Measurements from ENCODE around the gene VAMP2. TPM values are rescaled to one million over a fixed set of nuclear protein-coding genes. Genes with fewer than 3 reads are reported as not detected.

VAMP2 gene
- total RNA-seq, 4 donors from 2014 or later: 14.6 to 39.8 (median 33.4) TPM

DNA sequence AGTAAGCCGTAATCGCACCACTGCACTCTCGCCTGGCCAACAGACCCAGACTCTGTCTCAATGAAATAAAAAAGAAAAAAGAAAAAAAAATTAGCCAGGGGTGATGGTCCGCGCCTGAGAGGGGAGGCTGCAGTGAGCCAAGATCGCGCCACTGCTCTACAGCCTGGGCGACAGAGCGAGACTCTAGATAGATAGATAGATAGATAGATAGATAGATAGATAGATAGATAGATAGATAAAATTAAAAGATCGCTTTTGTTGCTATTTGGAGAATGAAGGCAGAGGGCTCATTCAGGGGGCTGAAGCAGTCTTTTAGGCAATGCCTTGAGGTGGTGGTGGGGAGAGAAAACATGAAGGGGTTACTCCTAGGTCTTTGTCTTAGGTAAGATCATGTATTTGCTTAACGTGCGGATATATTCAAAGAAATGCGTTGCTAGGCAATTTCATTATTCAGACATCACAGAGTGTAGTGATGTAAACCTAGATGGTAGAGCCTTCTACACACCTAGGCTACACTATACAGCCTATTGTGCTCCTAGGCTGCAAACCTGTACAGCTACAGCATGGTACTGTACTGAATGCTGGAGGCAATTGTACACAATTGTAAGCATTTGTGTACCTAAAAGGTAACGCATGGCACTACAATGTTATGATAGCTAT, 34.5 kb downstream of the VAMP2 start:
- no peak overlapping the region for H3K27ac ChIP-seq
- H3K27me3 ChIP-seq: peaks cover 56% of the 10 kb centered on the region
- no peak for TF ChIP-seq EP300 (IDR thresholded peaks at IDR 0.05)
- no peak for TF ChIP-seq CTCF (IDR thresholded peaks at IDR 0.05)
- TF ChIP-seq POLR2A (IDR thresholded peaks at IDR 0.05): no peak
- TF ChIP-seq POLR2AphosphoS5 (IDR thresholded peaks at IDR 0.05): no peak
- H3K9me3 ChIP-seq: no peaks in the 10 kb centered on the region
- no peaks in the 10 kb centered on the region for H3K36me3 ChIP-seq
- WGBS, 2 donors (ENCODE audit: low coverage in 1 of 2): 79 to 80% methylated on average over 5 to 13 of the region's 14 CpGs
- H3K4me1 ChIP-seq: peaks cover 0 to 45% (median 30%) of the 10 kb centered on the region in 3 donors
- ATAC-seq: no peak
- H3K4me3 ChIP-seq: no peak overlapping the region

GRCh38 chr17:8126491-8127066, 36.2 kb downstream of the VAMP2 start:
- ATAC-seq: peak; percentile 29
- TF ChIP-seq CTCF (IDR thresholded peaks at IDR 0.05) (peak in 1 of 4 experiments; percentile 17), POLR2AphosphoS5 (IDR thresholded peaks at IDR 0.05) (no peak), POLR2A (IDR thresholded peaks at IDR 0.05) (no peak), EP300 (IDR thresholded peaks at IDR 0.05) (no peak)
- 0% methylated on average over 2 to 3 of the region's 45 CpGs for WGBS, 2 donors (ENCODE audit: low coverage in 1 of 2)
- Histone ChIP-seq H3K4me1 (peaks cover 0 to 62% (median 47%) of the 10 kb centered on the region in 3 donors), H3K27ac (peak overlapping the region in 3 of 4 donors; percentile 71 to 82 (median 78)), H3K36me3 (no peaks in the 10 kb centered on the region), H3K9me3 (no peaks in the 10 kb centered on the region), H3K27me3 (peaks cover 73% of the 10 kb centered on the region), H3K4me3 (peak overlapping the region; percentile 70 to 75)

- 1 to 2% methylated on average over 15 to 28 of the region's 35 CpGs for WGBS, 2 donors (ENCODE audit: low coverage in 1 of 2)
- no peak for ATAC-seq
These were observed 36.7 kb downstream of the VAMP2 start for GRCh38 chr17:8125947-8126490.

DNA sequence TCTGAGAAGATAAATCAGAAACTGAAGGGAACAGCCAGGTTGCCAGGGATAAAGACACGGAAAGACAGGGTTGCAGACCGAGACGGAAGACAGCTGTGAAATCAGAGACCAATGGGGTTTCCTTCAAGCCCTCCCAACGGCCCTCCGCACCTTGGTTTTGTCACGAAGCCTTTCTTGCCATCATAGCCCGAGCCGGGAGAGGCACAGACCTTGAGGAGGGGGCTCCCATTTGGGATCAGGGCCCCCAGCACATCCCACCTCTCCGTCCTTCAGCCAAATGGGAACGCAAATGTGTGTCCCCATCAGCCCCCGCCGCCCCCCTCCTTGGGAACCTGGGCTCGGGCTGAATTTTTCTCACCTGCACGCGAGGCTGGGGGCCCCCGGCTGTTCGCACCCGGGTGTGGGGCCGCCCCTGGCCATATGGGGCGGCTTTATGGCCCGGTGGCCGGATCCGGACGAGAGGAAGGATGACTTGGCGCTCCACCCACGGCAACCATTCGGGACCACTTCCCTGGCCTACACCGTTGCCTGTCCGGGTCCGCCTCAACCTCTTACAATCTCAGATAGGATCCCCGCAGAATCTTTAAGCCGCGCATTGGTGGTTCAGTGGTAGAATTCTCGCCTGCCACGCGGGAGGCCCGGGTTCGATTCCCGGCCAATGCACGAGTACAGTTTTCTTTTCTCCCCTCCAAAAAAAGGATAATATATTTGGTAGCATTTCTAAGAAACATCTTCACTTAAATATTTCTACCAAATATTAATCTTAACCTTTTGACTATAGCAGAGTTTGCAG, 37.4 kb downstream of the VAMP2 start:
- no peak for TF ChIP-seq EP300 (IDR thresholded peaks at IDR 0.05)
- no peak for TF ChIP-seq POLR2A (IDR thresholded peaks at IDR 0.05)
- TF ChIP-seq CTCF (IDR thresholded peaks at IDR 0.05): peak in 1 of 4 experiments; percentile 6
- Histone ChIP-seq H3K9me3 (no peaks in the 10 kb centered on the region), H3K27ac (peak overlapping the region in 3 of 4 donors; percentile 71 to 82 (median 78)), H3K27me3 (peaks cover 81% of the 10 kb centered on the region), H3K36me3 (no peaks in the 10 kb centered on the region), H3K4me3 (peak overlapping the region; percentile 70 to 75), H3K4me1 (peaks cover 2 to 74% (median 59%) of the 10 kb centered on the region in 3 donors)
- WGBS, 2 donors (ENCODE audit: low coverage in 1 of 2): 1% methylated on average over 18 of the region's 40 CpGs; no CpG with 5 or more reads in 1 of the 2 donors
- peak; percentile 52 for ATAC-seq

More at GRCh38 chr17:8125947-8126490, 36.7 kb downstream of the VAMP2 start:
- peaks cover 2 to 67% (median 53%) of the 10 kb centered on the region in 3 donors for H3K4me1 ChIP-seq
- TF ChIP-seq CTCF (IDR thresholded peaks at IDR 0.05) (no peak), EP300 (IDR thresholded peaks at IDR 0.05) (no peak), POLR2AphosphoS5 (IDR thresholded peaks at IDR 0.05) (no peak), POLR2A (IDR thresholded peaks at IDR 0.05) (no peak)
- peak overlapping the region; percentile 70 to 75 for H3K4me3 ChIP-seq
- no peaks in the 10 kb centered on the region for H3K36me3 ChIP-seq
- peaks cover 78% of the 10 kb centered on the region for H3K27me3 ChIP-seq
- peak overlapping the region in 3 of 4 donors; percentile 71 to 82 (median 78) for H3K27ac ChIP-seq
- H3K9me3 ChIP-seq: no peaks in the 10 kb centered on the region

Measured in gastroesophageal sphincter (tissue), 4 donors.